Breast epithelium (tissue), 4 donors: Measurements from ENCODE around the gene C17orf107. TPM values are rescaled to one million over a fixed set of nuclear protein-coding genes. Genes with fewer than 3 reads are reported as not detected.
"Not testable (repeated sequence)": the region's sequence is repeated elsewhere in the genome, so short reads cannot be mapped to it uniquely, and the experiment has no call there.

Experiments used
- DNase-seq, 2 donors: peaks; one replicate each; pipeline ENCODE4 v3.0.0-alpha.2; 2019; ENCODE audit warnings: low spot score in 2 of 2
- H3K27ac ChIP-seq, 2 donors: fragments of 200-600 bp; sonication (generic) in 1 of 2; one replicate each; pipeline ENCODE4 v1.5.1; 2016 to 2019; ENCODE audit warnings: mild to moderate bottlenecking in 1 of 2
- H3K27me3 ChIP-seq, 2 donors: fragments of 200-600 bp; sonication (generic) in 1 of 2; one replicate each; pipeline versions ENCODE4 v1.5.1 to v1.6.0; 2017 to 2019; ENCODE audit warnings: control low read depth in 1 of 2, mild to moderate bottlenecking in 1 of 2
- H3K36me3 ChIP-seq: fragments of 200-600 bp; one replicate; pipeline ENCODE4 v1.5.1; 2019
- H3K4me1 ChIP-seq, 2 donors: fragments of 200-600 bp; sonication (generic); one replicate each; pipeline ENCODE4 v1.5.1; 2016 to 2019; ENCODE audit warnings: control low read depth in 1 of 2
- H3K4me3 ChIP-seq, 3 donors: fragments of 200-600 bp; sonication (generic); 1 replicate in 2 of 3; 2 replicates in 1 of 3; pipeline ENCODE4 v1.5.1; 2016 to 2019; ENCODE audit warnings: mild to moderate bottlenecking in 3 of 3, moderate library complexity in 2 of 3
- H3K9me3 ChIP-seq, 2 donors: fragments of 200-600 bp; sonication (generic) in 1 of 2; one replicate each; pipeline ENCODE4 v1.5.1; 2016 to 2019; ENCODE audit warnings: control low read depth in 1 of 2
- CTCF ChIP-seq, 3 donors: fragments of 450-650 bp; IDR thresholded peaks; one replicate each; pipeline ENCODE4 v1.5.1; 2016 to 2017; ENCODE audit warnings: antibody characterized with exemption in 3 of 3, mild to moderate bottlenecking in 3 of 3, moderate library complexity in 3 of 3
- POLR2A ChIP-seq: fragments of 450-650 bp; IDR thresholded peaks from one replicate; pipeline ENCODE4 v1.6.1; 2016; ENCODE audit warnings: antibody characterized with exemption, mild to moderate bottlenecking, moderate library complexity
- POLR2AphosphoS5 ChIP-seq, 3 donors: sonication (generic); formaldehyde crosslinking; IDR thresholded peaks; one replicate each; pipeline ENCODE4 v1.6.1; 2017; ENCODE audit warnings: antibody characterized with exemption in 3 of 3
- intact Hi-C: fragments of 100-400 bp; cut with DNase I; formaldehyde crosslinking; loops from one replicate; pipeline ENCODE4 v1.15.1; 2023; ENCODE audit warnings: low total_unique reads
- total RNA-seq, 3 donors: library from RNA; depleted of rRNA; stranded (reverse); fragments of >200 nt; gene quantifications; one replicate each; pipeline ENCODE4 v1.1.0, GENCODE V29; 2016

The C17orf107 gene
- total RNA-seq, 3 donors from 2014 or later, result 3.9 to 10.5 TPM; not detected in 1

- Histone ChIP-seq H3K4me1 (peaks cover 0 to 3% of the 10 kb centered on the region in 2 donors), H3K9me3 (no peaks in the 10 kb centered on the region), H3K36me3 (no peaks in the 10 kb centered on the region), H3K27ac (peak overlapping the region; percentile 52 to 67), H3K4me3 (no peak overlapping the region), H3K27me3 (no peaks in the 10 kb centered on the region)
- DNase-seq, result no peak
- intact Hi-C loops, result loop anchor here (10.0 kb wide), 1 partner anchor 82 kb away; the partner anchor contains the start of gene CAMTA2
- no peak for TF ChIP-seq POLR2AphosphoS5 (IDR thresholded peaks at IDR 0.05)
- TF ChIP-seq CTCF (IDR thresholded peaks at IDR 0.05), result no peak
- TF ChIP-seq POLR2A, result no peak
Measured at GRCh38 chr17:4902540-4902939, 3.2 kb downstream of the C17orf107 start.

GRCh38 chr17:4903051-4903818, 3.9 kb downstream of the C17orf107 start, which contains the start of gene CHRNE:
Gene CHRNE, minus strand, starts transcription at chr17:4903098. Its CDS starts 35 bp downstream, at chr17:4903063.
- intact Hi-C loops, result loop anchor here (10.0 kb wide), 1 partner anchor 82 kb away; the partner anchor contains the start of gene CAMTA2
- Histone ChIP-seq H3K27me3 (no peaks in the 10 kb centered on the region), H3K27ac (peak within 1 kb of the TSS; percentile 52 to 67), H3K4me1 (peaks cover 0 to 3% of the 10 kb centered on the region in 2 donors), H3K36me3 (no peaks in the 10 kb centered on the region), H3K4me3 (no peak within 1 kb of the TSS), H3K9me3 (no peaks in the 10 kb centered on the region)
- TF ChIP-seq CTCF (IDR thresholded peaks at IDR 0.05) (peak; percentile 75 to 90 (median 78)), POLR2AphosphoS5 (IDR thresholded peaks at IDR 0.05) (no peak)
- DNase-seq, result peak; percentile 77 to 87

- not testable (repeated sequence) for H3K4me1 ChIP-seq
- intact Hi-C loops, result loop anchor here (10.0 kb wide), 1 partner anchor 78 kb away; the partner anchor contains the start of gene CAMTA2
Measured at GRCh38 chr17:4906642-4907041, 7.3 kb downstream of the C17orf107 start.

GRCh38 chr17:4908301-4908700, 9.0 kb downstream of the C17orf107 start:
- DNase-seq, result peak in 1 of 2 donors; percentile 81
- peak overlapping the region in 1 of 3 donors; percentile 15 for H3K4me3 ChIP-seq
- H3K36me3 ChIP-seq, result no peaks in the 10 kb centered on the region
- H3K9me3 ChIP-seq, result no peaks in the 10 kb centered on the region
- no peaks in the 10 kb centered on the region for H3K4me1 ChIP-seq
- TF ChIP-seq POLR2A (no peak), POLR2AphosphoS5 (IDR thresholded peaks at IDR 0.05) (no peak), CTCF (IDR thresholded peaks at IDR 0.05) (no peak)
- no peaks in the 10 kb centered on the region for H3K27me3 ChIP-seq
- H3K27ac ChIP-seq, result peak overlapping the region; percentile 89 to 91
- intact Hi-C loops, result loop anchor here (10.0 kb wide), 1 partner anchor 76 kb away; the partner anchor contains the start of gene CAMTA2

More at GRCh38 chr17:4906642-4907041, 7.3 kb downstream of the C17orf107 start:
- DNase-seq, H3K4me3 ChIP-seq, H3K9me3 ChIP-seq, H3K27me3 ChIP-seq, H3K27ac ChIP-seq, H3K36me3 ChIP-seq: not testable (repeated sequence)

GRCh38 chr17:4908711-4909496, 9.6 kb downstream of the C17orf107 start:
- H3K9me3 ChIP-seq, result no peaks in the 10 kb centered on the region
- TF ChIP-seq POLR2AphosphoS5 (IDR thresholded peaks at IDR 0.05) (peak; percentile 30 to 70 (median 59)), POLR2A (no peak), CTCF (IDR thresholded peaks at IDR 0.05) (peak; percentile 66 to 91 (median 83))
- H3K4me1 ChIP-seq, result no peaks in the 10 kb centered on the region
- no peaks in the 10 kb centered on the region for H3K36me3 ChIP-seq
- peak overlapping the region in 2 of 3 donors; percentile 13 to 23 for H3K4me3 ChIP-seq
- DNase-seq, result peak; percentile 88 to 94
- peak overlapping the region; percentile 89 to 91 for H3K27ac ChIP-seq
- intact Hi-C loops, result loop anchor here (10.0 kb wide), 1 partner anchor 76 kb away; the partner anchor contains the start of gene CAMTA2
- H3K27me3 ChIP-seq, result no peaks in the 10 kb centered on the region
